ENCODE data around the gene VPS41.
"Not testable (repeated sequence)": the region's sequence is repeated elsewhere in the genome, so short reads cannot be mapped to it uniquely, and the experiment has no call there.

The VPS41 gene

DNA sequence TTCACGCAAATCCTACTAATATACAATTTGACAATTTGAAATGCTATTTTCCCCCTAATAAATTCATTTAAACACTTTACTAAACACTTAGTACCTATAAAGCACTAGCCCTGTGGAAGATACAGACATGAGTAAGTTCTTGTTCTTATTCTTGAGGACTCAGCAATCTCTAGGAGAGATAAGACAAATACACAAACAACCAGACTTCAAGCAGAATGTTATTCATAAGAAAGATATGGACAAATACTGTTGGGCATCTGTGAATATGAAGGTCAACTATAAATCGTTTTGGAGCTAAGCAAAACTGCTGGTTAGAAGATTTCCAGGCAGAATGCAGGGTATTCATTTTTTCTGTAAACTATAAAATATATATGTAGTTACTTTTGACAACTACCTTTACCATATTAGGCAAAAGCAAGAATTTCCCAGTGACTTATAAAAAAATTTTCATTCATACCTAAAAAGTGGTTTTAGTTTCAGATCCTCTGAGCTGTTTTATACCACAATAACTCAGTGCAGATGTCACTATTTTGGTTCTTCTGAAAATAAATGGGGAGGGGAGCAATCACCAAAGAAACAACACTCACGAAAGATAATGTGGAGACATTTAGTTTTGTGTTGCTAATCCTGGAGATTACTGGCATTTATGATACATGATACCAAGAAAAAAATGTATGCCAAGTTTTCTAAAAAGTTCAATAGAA is 3.8 kb downstream of the VPS41 start:
- no peak for DNase-seq

DNA sequence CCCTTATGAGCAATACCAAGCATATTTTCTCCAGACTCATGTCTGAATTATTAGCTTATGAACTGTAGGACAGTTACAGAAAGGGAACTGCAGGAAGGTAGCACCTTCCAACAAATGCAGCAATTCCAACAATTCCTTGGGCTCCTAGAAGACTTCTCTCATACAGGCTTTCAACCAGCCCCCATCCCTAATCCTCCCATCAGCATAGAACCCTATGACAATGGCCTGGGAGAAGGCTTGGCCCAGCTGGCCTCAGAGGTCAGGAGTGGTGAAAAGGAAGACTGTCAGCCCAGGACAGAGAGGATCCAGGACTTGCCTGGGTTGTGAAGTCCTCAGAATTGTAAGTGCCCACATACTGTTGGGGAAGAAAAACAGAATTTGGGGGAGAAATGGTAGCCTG is 5.9 kb downstream of the VPS41 start:
- DNase-seq: no peak

DNA sequence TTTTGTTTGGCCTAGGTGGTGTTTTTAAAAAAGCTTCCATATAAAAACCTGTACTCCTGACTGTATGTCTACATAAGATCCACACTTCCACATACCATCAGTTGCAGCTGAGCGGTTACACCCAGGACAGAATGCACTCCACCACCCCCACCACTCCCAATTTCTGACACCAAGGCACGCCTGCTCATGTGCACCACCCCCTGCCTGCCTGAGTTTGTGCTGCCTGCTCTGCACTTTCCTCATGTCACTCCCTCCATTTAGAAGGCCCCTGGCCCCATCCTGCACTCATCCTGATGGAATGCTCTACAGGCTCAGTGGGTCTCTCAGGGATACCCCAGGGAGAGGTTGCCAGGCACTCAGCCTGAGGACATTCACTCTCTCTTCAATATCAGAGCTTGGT is 6.5 kb downstream of the VPS41 start:
- no peak for DNase-seq

DNA sequence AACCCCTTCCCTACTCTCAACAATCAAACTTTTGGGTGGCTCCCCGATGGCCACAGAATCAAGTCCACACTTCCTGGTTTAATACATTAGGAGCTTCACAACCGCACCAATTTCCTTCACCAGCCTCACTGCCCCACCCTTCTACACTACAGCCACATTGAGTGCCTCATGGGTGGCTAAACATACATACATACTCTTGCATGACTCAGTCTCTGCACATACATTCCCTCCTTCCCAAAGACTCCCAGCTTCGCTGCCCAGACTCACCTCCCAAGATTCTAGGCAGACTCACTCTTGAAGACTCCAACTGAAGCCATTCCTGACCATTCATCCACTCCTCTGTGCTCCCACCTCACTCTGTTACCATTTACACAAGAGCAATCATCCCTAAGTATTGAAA is 15.9 kb downstream of the VPS41 start:
- no peak for DNase-seq

DNA sequence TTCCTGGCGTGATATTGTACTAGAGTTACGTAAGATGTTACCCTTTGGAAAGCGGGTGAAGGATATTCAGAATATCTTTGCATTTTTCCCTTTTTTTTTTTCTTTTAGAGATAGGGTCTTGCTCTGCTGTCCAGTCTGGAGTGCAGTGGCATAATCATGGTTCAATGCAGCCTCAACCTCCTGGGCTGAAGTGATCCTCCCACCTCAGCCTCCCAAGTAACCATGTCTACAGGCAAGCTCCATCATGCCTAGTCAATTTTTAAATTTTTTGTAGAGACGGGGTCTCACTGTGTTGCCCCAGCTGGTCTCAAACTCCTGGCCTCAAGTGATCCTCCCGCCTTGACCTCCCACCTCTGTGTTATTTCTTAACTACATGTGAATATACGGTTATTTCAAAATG is 18.4 kb downstream of the VPS41 start:
- DNase-seq: no peak

DNA sequence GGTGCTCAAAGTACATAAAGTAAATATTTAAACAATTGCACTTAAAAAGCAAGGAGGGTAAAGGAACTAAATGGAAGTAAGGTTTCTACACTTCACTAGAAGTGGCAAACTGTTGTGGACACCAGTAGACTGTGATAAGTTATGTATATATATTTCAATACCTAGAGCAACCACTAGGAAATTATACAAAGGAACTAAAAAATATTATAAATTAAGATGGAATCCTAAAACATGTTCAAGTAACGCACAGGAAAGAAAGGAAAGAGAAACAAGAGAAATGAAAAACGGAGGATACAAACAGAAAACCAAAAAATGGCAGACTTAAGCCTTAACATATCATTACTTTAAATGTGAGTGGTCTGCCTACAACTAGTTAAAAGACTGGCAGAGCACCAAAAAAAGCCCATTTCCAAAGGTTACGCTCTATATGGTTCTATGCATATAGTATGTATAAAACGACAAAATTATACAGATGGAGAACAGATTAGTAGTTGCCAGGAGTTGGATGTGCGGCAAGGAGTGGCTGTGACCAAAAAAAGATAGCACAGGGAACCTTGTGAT is 19.0 kb downstream of the VPS41 start:
- no peak for DNase-seq

DNA sequence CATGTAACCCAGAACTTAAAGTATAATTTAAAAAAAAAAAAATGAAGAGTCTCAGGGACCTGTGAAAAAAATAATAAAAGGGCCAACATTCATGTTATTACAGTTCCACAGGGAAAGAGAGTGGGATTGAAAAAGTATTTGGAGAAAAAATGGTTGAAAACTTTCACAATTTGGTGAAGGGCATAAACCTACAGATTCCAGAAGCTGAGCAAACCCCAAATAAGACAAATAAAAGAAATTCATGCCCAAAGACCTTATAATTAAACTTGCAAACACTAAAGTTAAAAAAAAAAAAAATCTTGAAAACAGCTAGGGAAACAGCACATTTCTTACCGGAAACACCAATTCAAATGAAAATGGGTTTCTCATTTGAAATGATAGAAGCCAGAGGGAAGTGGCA is 19.9 kb downstream of the VPS41 start:
- no peak for DNase-seq

DNA sequence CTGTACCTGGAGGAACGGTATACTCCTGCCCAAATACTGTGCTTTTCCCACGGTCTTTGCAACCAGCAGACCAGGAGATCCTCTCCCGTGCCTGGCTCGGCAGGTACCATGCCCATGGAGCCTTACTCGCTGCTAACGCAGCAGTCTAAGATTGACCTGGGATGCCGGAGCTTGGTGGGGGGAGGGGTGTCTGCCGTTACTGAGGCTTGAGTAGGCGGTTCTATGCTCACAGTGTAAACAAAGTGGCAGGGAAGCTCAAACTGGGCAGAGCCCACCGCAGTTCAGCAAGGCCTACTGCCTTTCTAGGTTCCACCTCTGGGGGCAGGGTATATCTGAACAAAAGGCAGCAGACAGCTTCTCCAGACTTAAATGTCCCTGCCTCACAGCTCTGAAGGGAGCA is 22.7 kb downstream of the VPS41 start:
- no peak for DNase-seq

DNA sequence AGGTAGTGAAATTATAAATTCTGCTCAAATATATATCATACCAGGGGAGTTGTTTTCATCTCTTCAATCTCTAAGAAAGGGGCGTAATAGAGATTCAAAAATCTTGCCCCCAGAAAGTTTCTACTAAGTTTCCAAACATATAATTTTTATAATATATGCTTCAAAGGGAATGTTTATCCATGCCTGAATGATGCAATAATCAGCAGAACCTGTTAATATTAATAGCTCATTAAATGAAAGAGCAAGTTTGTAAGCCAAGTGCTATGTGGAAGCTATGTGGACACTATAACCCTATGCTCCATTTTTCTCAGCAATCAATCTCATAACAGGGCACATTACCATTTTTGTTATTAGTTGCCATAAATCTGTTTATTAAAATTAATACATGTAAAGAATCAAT is 25.3 kb downstream of the VPS41 start:
- no peak for DNase-seq

DNA sequence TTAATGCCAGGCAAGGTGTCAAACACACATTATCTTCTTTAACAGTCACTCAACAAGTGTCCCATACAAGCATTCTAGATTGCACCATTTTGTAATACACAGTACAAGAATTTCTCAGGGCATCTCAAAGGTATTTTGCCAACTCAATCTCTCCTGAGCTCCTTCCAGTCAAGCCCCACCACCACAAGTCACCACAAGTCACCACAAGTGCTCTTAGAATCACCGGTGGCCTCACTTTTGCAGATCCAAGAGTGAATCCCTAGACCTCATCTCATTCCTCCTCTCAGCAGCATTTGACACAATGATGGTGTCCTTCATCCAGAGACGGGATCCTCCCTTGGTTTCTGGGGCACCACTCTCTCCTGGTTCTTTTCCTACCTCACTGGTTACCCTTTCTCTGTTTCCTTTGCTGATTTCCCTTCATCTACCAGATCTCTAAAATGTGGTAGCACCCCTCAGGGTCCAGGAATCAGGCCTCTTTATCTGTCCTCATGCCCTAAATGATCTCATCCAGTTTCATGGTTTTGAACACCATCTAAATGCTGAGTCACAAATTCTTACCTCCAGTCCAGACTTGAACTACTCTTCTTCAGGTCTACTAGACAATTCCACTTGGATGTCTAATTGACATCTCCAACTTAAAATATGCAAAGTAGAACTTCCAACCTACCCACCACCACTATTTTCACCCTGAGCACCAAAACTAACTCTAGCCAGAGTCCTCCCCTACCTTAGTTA is 26.9 kb downstream of the VPS41 start:
- no peak for DNase-seq

DNA sequence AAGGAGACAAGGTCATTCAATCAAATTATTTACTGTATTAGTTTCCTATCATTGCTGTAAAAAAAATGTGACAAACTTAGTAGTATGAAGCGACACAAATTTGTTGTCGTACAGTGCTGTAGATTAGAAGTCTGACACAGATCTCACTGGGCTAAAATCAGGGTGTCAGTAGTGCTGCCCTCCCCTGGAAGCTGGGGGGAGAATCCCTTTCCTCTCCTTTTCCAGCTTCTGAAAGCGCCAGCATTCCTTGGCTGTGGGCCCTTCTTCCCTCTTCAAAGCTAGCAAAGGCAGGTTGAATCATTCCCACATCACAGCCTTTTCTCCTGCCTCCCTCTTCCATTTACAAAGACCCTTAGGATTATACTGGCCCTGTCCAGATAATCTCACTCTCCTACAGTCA is 28.0 kb downstream of the VPS41 start:
- DNase-seq: no peak

DNA sequence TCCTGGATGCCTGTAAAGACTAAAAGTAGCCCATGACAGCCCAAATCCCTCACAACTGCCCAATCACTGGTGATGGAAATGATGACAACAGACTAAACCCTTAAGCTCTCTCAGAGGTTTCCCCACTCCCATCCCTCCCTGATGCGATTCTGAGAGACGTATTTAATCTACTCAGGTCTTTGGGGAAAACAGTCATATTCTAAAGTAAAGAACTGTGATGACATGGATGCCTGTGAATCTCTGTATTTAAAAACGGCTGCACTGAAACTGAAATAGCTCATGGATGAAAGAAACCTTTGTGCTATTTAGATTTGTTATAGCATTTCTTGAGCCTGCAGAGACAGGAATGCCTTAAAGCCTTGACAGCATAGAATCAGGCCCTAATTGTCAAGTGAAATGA is 28.5 kb downstream of the VPS41 start:
- DNase-seq: no peak

DNA sequence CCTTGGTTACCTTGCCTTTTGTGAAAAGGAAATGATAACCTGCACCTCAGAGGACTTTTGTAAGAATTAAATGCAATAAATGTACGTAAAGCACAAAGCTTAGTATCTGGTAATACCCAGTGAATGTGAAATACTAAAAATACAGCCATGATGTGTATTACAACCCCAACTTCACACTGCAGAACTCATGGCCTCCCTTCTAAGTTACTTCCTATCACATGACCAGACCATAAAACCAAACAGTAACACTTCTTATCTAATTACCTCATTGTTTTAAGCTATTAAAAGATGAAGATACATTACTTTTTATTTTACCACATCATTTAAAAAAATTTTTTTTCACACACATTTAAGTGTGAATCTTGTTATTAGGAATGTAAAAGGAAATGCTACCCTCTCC is 29.0 kb downstream of the VPS41 start:
- DNase-seq: no peak

DNA sequence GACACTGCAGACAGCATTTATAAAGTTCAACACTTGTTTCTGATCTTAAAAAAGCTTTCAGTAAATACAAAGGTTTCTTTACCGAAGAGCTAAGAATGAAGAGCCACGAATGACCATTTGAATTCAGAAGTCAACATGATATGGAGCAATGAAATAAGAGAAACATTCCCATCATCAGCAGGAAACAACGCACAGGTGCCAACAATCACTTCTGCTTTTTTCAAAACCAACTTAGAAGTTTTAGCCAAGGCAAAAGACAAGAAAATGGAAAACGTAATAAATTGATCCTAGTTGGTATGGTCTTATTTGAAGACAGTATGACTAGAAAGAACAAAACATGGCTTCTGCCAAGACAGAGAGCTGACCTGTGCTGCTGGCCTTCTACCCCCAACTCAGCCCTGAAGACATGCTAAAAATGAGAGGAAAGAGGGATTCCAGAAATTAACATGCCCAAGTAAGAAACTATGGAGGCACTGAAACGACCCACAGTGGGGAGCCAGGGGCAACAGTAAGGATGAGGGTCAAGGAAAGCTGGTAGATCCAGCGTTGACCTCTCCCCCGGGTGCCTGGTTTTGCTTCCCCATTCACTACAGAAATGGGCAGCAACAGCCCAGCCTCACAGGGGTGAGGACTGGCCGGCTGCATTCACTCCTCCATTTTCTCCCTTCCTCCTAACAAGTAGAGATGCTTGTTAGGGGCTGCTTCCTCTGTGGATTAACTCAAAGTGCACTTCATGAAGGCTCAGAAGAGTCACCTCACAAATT is 30.1 kb downstream of the VPS41 start:
- DNase-seq: no peak

DNA sequence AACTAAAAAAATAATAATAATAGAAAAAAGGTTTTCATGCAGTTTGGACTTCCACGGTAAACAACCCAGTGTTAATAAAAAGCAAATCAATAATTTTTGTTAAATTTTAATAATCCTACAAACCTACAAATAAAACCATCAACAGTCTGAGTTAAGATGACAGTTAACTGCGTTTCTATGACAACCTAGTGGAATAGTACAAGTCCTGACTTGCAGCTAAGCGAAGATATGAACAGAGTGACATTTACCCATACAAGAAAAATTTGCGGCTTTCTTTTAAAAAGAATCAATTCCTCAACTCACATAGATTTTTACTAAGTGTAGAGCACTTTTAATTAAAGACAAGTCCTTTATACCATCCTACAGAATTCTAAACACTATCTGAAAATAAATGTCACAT is 35.6 kb downstream of the VPS41 start:
- no peak for DNase-seq

DNA sequence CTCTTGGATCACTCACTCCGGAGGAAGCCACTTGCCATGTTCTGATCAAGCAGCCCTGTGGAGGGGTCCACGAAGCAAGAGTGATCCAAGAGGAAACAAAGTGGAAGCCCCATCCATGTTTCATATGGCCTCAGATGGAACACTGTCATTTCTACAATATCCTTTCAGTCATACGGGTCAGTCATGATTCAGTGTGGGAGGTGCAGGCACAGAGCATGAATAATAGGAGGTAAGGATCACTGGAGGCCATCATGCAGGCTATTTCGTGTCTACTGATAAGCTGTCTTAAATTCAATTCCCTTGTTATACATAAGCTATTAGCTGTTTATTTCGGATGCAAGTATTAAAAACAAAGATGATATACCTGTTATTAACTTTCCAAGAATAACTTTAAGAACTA is 36.8 kb downstream of the VPS41 start:
- no peak for DNase-seq

DNA sequence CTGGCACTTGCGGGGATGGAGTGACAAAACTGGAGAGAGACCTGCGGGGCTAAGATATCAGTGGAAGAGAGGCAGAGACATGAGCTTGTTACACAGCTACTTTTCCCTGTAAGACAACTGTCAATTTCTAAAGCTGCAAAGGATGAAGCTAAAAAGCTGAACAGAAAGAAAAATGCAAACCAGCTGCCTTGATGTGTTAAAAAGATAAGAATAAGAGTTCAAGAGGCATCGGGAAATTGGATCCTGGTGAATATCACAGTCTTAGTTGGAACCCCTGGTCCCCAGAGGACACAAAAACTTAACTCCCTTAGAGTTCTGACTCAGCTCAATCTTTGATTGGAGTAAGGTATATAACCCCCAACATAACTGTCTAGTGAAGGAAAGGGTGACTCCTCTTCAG is 38.8 kb downstream of the VPS41 start:
- DNase-seq: no peak

DNA sequence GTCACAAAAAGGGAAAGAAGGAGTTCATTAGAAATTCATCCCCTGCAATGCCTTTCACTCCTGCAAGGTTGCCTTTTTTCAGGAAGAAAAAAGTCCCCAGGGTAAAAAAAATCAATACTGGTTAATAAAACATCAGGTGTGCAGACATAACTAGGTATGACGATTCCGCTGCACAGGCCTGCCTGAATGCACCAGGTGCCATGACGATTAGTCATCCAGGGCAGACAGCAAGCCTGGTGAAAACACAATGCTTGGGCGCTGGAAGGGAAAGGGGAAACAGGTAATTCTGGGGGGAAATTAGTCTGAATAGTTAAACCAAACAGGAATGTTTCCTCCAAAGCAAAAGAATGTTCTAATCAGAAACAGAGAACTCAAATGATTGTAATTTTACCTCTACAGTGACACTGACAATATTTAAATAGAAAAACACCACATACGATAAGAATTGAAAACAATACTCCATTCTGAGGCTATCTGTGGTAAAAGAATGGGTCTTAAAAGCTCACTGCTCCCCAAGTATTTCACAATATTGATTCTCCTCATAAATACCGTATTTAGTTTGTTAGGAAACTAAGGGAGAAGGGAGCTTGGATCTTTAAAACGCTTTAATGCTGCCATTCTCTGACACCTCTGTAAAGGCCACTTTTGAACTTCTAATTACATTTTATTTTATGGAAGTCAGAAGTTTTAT is 45.2 kb downstream of the VPS41 start:
- DNase-seq: no peak

DNA sequence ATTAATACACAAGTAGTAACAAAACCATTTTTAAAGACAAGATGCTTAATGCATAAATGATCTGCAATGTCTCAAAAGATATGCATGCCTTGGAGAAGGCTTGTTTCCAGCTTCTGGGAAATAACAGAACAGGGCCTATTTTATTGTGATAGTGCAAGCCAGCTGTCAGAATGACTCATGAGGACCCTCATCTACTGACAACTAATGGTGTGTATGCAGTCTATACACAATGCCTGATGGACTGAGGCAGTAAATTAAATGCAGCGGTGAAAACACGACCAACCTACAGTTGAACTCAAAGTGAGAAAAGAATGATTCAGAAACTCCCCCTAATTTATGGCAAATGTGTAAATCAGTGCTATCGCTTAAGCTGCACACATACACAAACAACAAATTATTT is 46.3 kb downstream of the VPS41 start:
- no peak for DNase-seq

DNA sequence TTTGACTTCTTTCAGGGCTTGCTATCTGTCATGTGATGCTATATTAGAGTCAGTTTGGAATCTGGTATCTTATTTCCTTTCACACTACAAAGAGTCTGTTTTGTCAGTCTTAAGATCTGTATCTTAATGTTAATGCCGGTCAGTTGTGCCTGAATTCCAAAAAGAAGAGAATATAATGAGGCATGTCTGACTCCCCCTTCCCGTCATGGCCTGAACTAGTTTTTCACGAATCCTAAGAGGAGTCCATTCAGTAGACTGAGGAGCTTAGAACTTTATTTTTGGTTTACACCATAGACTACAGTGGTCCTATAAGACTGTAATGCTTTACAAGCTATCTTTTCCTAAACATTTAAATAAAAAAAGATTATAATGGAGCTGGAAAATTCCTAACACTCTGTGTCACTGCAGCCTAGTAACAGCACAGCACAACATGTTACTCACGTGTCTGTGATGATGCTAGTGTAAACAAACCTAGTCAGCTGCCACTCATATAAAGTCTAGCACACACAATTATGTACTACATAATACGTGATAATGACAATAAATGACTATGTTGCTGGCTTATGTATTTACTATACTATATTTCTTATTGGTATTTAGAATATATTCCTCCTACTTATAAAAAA is 50.6 kb downstream of the VPS41 start:
- DNase-seq: no peak

DNA sequence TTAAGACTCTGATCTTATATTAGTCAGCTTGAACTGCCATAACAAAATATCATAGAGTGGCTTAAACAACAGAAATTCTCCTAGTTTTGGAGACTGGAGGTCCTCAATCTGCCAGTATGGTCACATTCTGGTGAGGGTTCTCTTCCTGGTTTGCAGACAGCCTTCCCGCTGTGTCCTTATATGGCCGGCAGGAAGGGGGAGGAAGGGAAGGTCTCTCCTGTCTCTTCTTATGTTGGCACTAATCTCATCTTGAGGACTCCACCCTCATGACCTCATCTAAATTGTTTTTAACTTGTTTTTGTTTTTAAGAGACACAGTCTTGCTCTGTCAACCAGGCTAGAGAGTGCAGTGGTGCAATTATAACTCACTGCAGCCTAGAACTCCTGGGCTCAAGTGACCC is 53.1 kb downstream of the VPS41 start:
- no peak for DNase-seq

DNA sequence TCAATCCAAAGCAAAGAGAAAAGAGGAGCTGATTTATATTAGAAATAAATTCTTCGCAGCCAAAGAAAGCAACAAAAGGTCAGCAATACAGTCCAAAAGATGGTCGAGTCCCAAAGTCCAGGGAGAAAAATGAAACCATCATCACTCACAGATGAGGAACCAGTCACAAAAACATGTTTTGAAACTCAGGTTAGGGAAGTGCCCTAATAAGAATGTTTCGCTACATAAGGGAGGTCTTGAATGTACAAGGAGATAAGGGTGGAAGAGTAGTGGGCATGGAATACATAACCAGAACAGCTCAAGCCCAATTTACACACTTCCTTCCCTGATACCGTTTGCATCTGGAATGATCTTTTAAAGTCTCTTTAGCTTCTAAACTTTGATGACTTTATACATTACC is 53.6 kb downstream of the VPS41 start:
- DNase-seq: no peak

DNA sequence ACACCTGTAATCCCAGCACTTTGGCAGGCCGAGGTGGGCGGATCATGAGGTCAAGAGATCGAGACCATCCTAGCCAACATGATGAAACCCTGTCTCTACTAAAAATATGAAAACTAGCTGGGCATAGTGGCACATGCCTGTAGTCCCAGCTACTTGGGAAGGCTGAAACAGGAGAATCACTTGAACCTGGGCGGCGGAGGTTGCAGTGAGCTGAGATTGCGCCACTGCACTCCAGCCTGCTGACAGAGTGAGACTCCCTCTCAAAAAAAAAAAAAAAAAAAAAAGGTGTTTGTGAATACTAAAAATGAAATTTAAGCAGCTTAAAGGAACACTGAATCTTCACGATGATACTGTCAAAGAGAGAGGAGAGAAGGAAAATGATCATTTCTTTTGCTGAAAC is 54.0 kb downstream of the VPS41 start:
- DNase-seq: not testable (repeated sequence)
